HG03439 (cell line): Measurements from ENCODE around the gene OR2A7.
"Not testable (repeated sequence)": the region's sequence is repeated elsewhere in the genome, so short reads cannot be mapped to it uniquely, and the experiment has no call there.

Experiments used
- ATAC-seq: cut with Tn5 transposase; IDR thresholded peaks from one replicate; pipeline ENCODE4 v1.9.1; 2021; ENCODE audit warnings: mild to moderate bottlenecking, moderate library complexity; ENCODE audit not compliant: unreplicated experiment

OR2A7 gene

DNA sequence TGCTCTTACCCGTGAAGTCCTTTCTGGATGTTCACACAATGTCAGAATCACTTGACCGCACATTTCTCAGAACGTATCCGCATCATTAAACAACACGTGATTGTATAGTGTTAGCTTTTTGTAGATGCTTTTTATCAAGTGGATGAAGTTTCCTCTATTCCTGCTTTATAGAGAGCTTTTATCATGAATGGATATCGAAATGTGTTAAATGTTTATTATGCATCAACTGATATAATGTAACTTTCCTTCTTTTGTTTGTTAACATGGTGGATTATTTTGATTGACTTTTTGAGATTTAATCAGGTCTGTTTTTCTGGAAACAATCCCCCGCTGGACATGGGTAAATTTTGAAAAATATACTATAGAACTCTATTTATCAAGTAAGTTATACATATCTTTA lies at the start of gene OR2A7:
OR2A7 (minus strand) TSS at position 101 of the 400 bp plus-strand sequence. CDS start 5,164 bp downstream, outside the sequence.
- not testable (repeated sequence) for ATAC-seq

DNA sequence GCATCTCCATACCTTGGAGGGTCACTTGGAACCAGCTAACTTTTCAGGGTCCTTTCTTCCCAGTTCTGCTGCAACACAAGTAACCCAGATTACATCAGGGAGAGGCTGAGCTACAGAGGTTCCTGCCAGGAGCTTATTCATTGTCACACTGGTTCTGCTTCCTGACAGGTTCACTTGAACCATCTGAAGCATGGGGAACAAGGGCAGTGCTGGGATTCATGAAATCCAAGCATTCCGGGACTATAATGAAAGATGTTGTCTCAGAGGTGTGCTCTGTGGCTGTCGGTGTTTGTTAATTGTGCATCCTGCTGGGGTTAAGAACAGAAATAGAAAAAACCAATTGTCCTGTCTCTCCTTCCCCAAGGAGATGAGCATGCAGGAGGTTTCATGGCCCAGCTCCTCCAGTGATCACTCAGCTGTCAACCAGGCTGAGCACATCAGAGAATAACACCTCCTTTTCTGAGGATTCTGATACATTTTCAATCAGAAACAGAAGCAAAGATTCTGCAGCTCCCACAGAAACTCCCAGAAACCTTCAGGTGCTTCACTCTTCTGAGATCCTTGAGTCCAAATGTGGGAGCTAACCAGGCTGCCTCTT lies 47.4 kb upstream of the OR2A7 start, which contains the start of gene OR2A1:
OR2A1 (plus strand) TSS at position 548 of the 598 bp plus-strand sequence. CDS start 5,706 bp downstream, outside the sequence.
- not testable (repeated sequence) for ATAC-seq

GRCh38 chr7:144311218-144311617 lies 46.6 kb upstream of the OR2A7 start:
- not testable (repeated sequence) for ATAC-seq

- not testable (repeated sequence) for ATAC-seq
These were observed 45.1 kb upstream of the OR2A7 start for GRCh38 chr7:144309702-144310101.

- ATAC-seq: not testable (repeated sequence)
These were observed 40.6 kb upstream of the OR2A7 start for GRCh38 chr7:144305156-144305555.

GRCh38 chr7:144303607-144304006 lies 39.0 kb upstream of the OR2A7 start:
- ATAC-seq: not testable (repeated sequence)

GRCh38 chr7:144302578-144303303 lies 38.1 kb upstream of the OR2A7 start:
- ATAC-seq: not testable (repeated sequence)

DNA sequence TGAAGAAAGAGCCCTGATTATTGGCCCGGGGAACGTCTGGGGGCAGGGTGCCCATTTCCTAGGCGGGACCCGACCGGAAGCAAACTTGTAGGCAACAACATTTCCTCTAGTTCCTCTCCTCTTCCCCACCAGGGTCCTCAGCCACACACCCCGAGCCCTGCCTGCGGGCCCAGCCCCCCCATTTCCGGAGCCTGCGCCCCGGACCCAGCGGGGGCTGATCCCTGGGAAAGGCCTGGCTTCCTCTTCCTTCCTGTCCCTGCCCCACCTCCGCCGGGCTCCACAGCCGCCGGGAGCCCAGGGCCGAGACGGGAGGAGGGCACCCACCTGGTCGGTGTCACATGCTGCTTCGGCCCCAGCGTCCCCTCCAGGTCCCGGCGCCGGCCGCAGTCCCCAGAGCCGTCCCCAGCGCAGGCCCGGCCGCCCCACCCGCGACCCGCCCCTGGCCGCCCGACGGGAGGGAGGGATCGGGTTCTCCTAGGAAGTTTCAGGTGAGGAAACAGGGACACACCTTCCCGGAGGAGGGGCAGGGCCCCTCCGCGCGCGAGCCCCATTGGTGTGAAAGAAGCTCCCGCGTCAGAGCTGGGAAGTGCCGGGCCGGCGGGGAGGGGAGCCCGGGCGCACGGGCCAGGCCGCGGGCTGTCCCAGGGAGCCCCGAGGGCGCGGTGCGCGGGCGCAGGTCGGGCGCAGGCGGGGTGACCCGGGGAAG lies 29.4 kb upstream of the OR2A7 start:
- peak; percentile 77 for ATAC-seq

DNA sequence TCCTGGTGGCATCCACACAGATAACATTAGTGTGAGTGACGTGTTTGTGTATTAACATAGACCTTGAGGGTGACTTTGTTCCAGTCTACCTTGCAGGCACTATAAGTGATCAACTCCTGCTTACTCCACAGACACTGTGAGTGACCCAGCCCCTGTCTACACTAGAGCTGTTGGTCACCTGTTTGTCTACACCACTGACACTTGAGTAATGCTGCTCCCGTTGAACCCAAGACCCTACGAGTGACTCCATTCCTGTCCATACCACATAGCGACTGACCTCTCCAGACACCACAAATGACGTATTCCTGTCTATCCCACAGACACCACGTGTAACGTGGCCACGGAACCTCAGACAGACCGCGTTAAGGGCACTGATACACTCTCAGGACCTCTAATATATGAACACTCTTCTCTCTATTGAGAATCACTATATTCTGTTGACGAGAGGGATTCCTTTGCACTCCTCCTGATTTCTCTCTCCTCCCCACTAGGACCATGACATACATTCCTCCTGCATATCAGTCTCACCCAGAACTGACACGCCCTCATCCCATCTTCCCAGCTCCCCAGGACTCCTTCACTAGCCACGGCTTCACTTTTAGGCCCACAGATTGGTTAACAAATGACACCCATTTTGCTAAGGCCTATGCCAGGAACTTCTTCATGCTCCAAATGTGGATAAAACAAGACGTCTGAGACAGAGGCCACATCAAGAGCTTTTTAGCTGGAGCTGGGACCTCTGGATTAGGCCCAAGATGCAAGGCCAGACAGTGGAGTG lies 28.0 kb upstream of the OR2A7 start:
- not testable (repeated sequence) for ATAC-seq

- ATAC-seq: not testable (repeated sequence)
These were observed 27.0 kb upstream of the OR2A7 start for GRCh38 chr7:144291607-144292006.

DNA sequence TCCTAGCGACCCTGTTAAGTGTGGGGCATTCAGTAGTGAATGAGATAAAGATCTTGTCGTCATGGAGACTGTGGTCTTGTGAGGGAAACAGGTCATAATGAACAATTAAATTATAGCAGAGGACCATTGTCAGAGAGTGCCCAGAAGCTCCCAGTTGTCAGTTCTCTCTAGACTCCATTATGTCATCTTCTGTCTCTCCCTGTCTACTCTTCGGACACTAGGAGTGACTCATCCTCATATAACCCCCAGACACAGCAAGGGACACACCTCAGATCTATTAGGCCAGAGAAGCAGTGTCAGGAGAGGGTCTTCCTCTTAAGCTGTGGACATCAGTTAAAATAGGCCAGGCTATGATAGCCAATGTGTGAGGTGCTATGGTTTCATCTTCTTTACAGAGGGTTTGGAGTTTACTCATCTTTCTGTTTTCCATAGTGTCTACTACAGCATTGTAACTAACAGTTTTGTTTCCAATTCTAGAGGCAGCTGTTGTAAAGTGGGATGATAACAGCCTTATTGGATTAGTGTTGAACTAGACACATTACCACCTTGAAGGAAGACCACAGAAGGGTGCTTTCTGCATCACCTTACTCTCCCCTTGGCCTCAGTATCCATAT lies 22.7 kb upstream of the OR2A7 start:
- ATAC-seq: not testable (repeated sequence)

- not testable (repeated sequence) for ATAC-seq
These were observed 19.1 kb upstream of the OR2A7 start for GRCh38 chr7:144283716-144284115.

DNA sequence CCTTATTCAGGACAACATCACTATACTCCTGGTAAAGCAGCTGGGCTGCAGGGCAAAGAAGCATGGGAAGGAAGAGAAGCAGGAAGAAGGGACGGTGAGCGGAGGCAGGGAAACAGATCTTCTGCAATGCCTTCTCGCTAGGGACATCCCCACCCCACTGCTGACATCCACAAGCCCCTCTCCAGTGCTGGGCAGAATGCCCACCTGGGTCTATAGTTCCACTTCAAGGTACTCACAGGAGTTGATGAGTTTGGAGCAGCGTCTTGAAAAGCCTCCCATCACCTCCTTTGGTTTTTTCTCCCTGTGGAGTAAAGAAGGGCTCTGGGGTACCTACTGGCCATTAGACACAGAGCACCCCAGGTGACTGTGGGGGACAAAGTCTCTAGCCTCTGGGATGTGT lies 17.9 kb upstream of the OR2A7 start:
- ATAC-seq: not testable (repeated sequence)

GRCh38 chr7:144281981-144282380 lies 17.4 kb upstream of the OR2A7 start:
- ATAC-seq: not testable (repeated sequence)

DNA sequence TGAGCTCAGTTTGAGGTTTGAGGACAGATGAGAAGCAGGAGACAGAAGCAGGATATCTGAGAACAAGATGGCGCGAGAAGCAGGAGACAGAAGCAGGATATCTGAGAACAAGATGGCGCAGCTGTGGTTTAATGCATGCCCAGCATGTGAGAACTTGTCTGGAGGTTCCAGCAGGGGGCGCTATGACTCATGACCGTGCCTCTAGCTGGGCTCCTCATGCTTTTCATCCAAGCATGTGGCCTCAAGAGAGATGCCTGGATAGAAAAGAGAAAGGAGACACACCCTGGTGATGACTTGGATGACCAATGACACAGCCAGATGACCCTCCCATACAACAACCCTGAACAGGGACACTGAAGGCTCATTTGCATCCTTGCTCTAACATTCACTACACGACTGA lies 15.4 kb upstream of the OR2A7 start:
- not testable (repeated sequence) for ATAC-seq

DNA sequence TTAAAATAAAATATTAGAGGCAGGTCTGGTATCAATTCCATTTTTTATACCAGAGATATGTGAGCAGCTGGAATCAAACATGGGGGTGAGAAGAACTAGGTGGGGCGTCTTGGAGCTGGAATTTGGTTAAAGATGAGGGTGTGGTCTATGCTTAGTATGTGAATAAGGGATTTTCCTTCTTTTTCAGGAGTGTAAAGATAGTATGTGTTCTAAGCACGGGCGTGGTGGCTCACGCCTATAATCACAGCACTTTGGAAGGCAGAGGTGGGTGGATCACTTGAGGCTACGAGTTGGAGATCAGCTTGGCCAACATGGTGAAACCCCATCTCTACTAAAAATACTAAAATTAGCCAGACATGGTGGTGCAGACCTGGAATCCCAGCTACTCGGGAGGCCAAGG lies 10.7 kb upstream of the OR2A7 start:
- ATAC-seq: not testable (repeated sequence)

GRCh38 chr7:144269188-144269587 lies 4.6 kb upstream of the OR2A7 start, which contains the start of gene CTAGE8:
Gene CTAGE8, minus strand, starts transcription at chr7:144269288. Its CDS starts 38 bp downstream, at chr7:144269250.
- ATAC-seq: not testable (repeated sequence)

DNA sequence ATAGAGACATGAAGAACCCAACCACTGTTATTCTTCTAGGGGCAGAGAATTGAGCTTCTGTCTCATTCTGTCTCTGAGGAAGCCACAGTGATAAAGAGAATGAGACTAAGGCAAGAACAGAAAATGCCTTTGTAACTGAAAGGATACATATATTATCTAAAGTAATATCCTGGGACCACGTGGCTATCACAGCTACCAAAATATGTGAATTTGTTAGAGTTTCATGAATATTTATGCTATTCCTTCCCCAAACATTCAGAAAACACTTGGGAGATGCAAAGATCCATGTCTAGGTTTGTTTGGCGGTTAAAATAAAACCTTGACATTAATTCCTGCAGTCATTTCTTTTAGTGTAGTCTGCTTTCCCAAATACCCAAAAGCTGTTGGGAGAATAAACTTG lies 2.5 kb downstream of the OR2A7 start:
- ATAC-seq: not testable (repeated sequence)

- ATAC-seq: not testable (repeated sequence)
These were observed 5.5 kb downstream of the OR2A7 start for GRCh38 chr7:144259067-144259466.

DNA sequence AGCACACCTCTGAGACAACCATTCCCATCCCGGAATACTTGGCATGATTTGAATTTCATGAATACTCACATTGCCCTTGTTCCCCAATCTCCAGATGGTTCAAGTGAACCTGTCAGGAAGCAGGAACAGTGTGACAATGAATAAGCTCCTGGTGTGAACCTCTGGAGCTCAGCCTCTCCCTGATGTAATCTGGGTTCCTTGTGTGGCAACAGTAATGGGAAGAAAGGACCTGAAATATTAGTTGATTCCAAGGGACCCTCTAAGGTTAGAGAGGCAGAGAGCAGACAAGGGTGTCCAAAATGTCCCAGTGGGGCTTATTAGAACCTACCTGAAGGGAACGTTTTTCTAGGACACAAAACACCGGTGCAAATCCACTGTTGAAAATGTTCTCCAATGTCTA lies 8.5 kb downstream of the OR2A7 start:
- ATAC-seq: no peak
